ENCODE measurements around the gene TESPA1.

DNA sequence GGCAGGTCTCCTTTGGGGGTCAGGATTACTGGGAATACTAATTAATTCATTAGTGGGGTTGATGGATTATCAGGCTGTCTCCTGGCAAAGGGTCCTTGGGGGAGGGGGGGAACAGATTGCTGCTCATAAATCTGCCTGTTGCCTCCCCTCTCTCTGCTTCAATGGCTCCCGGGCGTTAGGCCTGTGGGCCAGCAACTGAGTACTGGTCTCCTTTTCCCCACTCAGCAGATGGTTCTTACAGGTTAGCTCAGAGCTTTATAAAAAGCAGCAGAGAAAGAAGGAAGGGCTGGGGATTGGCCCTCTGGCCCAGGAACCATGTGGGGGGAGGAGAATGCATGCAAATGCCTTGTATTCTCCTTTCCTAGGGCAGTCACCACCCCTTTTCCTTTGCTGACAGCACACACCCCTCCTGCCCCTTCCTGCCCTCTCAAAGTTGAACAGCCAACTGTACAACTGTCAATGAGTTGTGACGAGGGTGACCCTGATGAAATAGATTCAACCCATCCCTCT lies 32.9 kb upstream of the TESPA1 start:
- TF ChIP-seq POLR2A (IDR thresholded peaks at IDR 0.05; ENCODE audit: low read length) (no peak), GATA1 (IDR thresholded peaks at IDR 0.05; ENCODE audit: low read depth, low read length) (no peak)

Measured in erythroblast (primary cell).